Karpas-422 (cell line): ENCODE data around the gene CABCOCO1. TPM values are rescaled to one million over a fixed set of nuclear protein-coding genes. Genes with fewer than 3 reads are reported as not detected.

Experiments used
- DNase-seq: peaks from one replicate; pipeline ENCODE4 v3.0.0-alpha.2; 2015
- H2AFZ ChIP-seq: fragments of 200-600 bp; sonication (generic); 2 replicates; pipeline ENCODE4 v1.6.1; 2014; ENCODE audit warnings: antibody characterized with exemption, low read length, mixed read lengths
- H3K27ac ChIP-seq: fragments of 200-600 bp; sonication (generic); 2 replicates; pipeline ENCODE4 v1.5.1; 2014; ENCODE audit warnings: mild to moderate bottlenecking, low read length, moderate library complexity
- H3K27me3 ChIP-seq: fragments of 200-600 bp; sonication (generic); 2 replicates; pipeline ENCODE4 v1.6.1; 2014; ENCODE audit warnings: low read length, mixed read lengths
- H3K36me3 ChIP-seq: fragments of 200-600 bp; sonication (generic); 2 replicates; pipeline ENCODE4 v1.6.1; 2014; ENCODE audit warnings: low read length, mixed read lengths; ENCODE audit not compliant: insufficient read depth
- H3K4me1 ChIP-seq: fragments of 200-600 bp; sonication (generic); 2 replicates; pipeline ENCODE4 v1.6.1; 2014; ENCODE audit warnings: mild to moderate bottlenecking, low read length, mixed read lengths
- H3K4me2 ChIP-seq: fragments of 200-600 bp; sonication (generic); 2 replicates; pipeline ENCODE4 v1.6.1; 2014; ENCODE audit warnings: low read length, low read depth, mild to moderate bottlenecking; ENCODE audit not compliant: poor library complexity, severe bottlenecking
- H3K4me3 ChIP-seq: fragments of 200-600 bp; sonication (generic); 2 replicates; pipeline ENCODE4 v1.5.1; 2014; ENCODE audit warnings: mild to moderate bottlenecking, antibody characterized with exemption, low read length, mixed read lengths
- H3K79me2 ChIP-seq: fragments of 200-600 bp; sonication (generic); 2 replicates; pipeline ENCODE4 v1.6.1; 2014; ENCODE audit warnings: mild to moderate bottlenecking, low read length, mixed read lengths
- H3K9ac ChIP-seq: fragments of 200-600 bp; sonication (generic); 2 replicates; pipeline ENCODE4 v1.6.0; 2014; ENCODE audit warnings: low read length
- H3K9me2 ChIP-seq: fragments of 200-600 bp; sonication (generic), shearing (Covaris generic); replicated peaks from 2 replicates; pipeline ENCODE4 v1.6.0; 2014; ENCODE audit warnings: mild to moderate bottlenecking, low read length, moderate library complexity; ENCODE audit not compliant: insufficient read depth
- H3K9me3 ChIP-seq: fragments of 300-700, 200-600 bp; sonication (generic); 2 replicates; pipeline ENCODE4 v1.6.1; 2014; ENCODE audit warnings: low read length, mixed read lengths
- H4K20me1 ChIP-seq: fragments of 200-600 bp; sonication (generic); 2 replicates; pipeline ENCODE4 v1.6.1; 2014; ENCODE audit warnings: mild to moderate bottlenecking, antibody characterized with exemption, low read length, low read depth; ENCODE audit not compliant: insufficient read depth
- total RNA-seq: library from RNA; depleted of rRNA; stranded (reverse); fragments of >200 nt; shearing (Covaris generic); gene quantifications from 2 replicates; pipeline ENCODE4 v1.2.3, GENCODE V29; 2014; ENCODE audit warnings: low replicate concordance; rRNA removed

CABCOCO1 gene
- total RNA-seq, 1 experiment from 2014 or later: not detected

GRCh38 chr10:61815496-61815895, 152.8 kb downstream of the CABCOCO1 start:
- Histone ChIP-seq H4K20me1 (no peaks in the 10 kb centered on the region), H3K27me3 (no peaks in the 10 kb centered on the region), H3K36me3 (no peaks in the 10 kb centered on the region), H3K4me1 (no peaks in the 10 kb centered on the region), H2AFZ (no peak overlapping the region), H3K27ac (no peak overlapping the region), H3K4me2 (no peak overlapping the region), H3K4me3 (no peak overlapping the region), H3K9me3 (no peaks in the 10 kb centered on the region), H3K9ac (no peak overlapping the region), H3K9me2 (no peaks in the 10 kb centered on the region; the same call in 1 of the 2 replicates), H3K79me2 (no peaks in the 10 kb centered on the region)
- no peak for DNase-seq

Other genes starting within 250 kb of the CABCOCO1 start
- gene TMEM26, start 209.5 kb upstream of the CABCOCO1 start, total RNA-seq: not detected in 2 replicates
- gene ARID5B, start 238.8 kb downstream of the CABCOCO1 start, total RNA-seq: 1.3 and 5.9 TPM in 2 replicates